HepG2 (cell line): ENCODE results near the gene NOL12. TPM values are rescaled to one million over a fixed set of nuclear protein-coding genes. Genes with fewer than 3 reads are reported as not detected.

ENCODE experiments used
- DPF2 ChIP-seq: sonication (generic); formaldehyde crosslinking; IDR thresholded peaks from 2 replicates; pipeline ENCODE4 v1.4.0; 2020; ENCODE audit warnings: mild to moderate bottlenecking, low read depth, missing genetic modification reagents, borderline replicate concordance
- NR3C1 ChIP-seq: sonication (generic); formaldehyde crosslinking; IDR thresholded peaks from 2 replicates; pipeline ENCODE4 v1.4.0; 2020; ENCODE audit warnings: missing genetic modification reagents
- PPARG ChIP-seq: conservative IDR thresholded peaks from 2 replicates; pipeline ENCODE4 v1.6.1; 2016; ENCODE audit warnings: missing biosample characterization, missing genetic modification reagents
- SIX1 ChIP-seq: sonication (generic); formaldehyde crosslinking; IDR thresholded peaks from 2 replicates; pipeline ENCODE4 v1.4.0; 2020; ENCODE audit warnings: missing genetic modification reagents, borderline replicate concordance
- TCF7 ChIP-seq: sonication (generic); IDR thresholded peaks from 2 replicates; pipeline ENCODE4 v1.6.1; 2016; ENCODE audit warnings: antibody characterized with exemption, low read depth
- TOE1 ChIP-seq: sonication (generic); formaldehyde crosslinking; IDR thresholded peaks from 2 replicates; pipeline ENCODE4 v1.4.0; 2020; ENCODE audit warnings: mild to moderate bottlenecking, missing genetic modification reagents
- UBTF ChIP-seq: sonication (generic); formaldehyde crosslinking; IDR thresholded peaks from 2 replicates; pipeline ENCODE4 v1.4.0; 2020; ENCODE audit warnings: mild to moderate bottlenecking, missing genetic modification reagents
- ZBTB7B ChIP-seq: sonication (generic); formaldehyde crosslinking; IDR thresholded peaks from 2 replicates; pipeline ENCODE4 v1.4.0; 2020; ENCODE audit warnings: missing genetic modification reagents
- ZNF124 ChIP-seq: sonication (generic); formaldehyde crosslinking; IDR thresholded peaks from 2 replicates; pipeline ENCODE4 v1.4.0; 2020; ENCODE audit warnings: missing genetic modification reagents
- ZNF383 ChIP-seq: sonication (generic); formaldehyde crosslinking; IDR thresholded peaks from 2 replicates; pipeline ENCODE4 v1.4.0; 2020; ENCODE audit warnings: missing genetic modification reagents, mild to moderate bottlenecking, borderline replicate concordance
- ZNF441 ChIP-seq: sonication (generic); formaldehyde crosslinking; IDR thresholded peaks from 2 replicates; pipeline ENCODE4 v1.7.0; 2021; ENCODE audit warnings: missing genetic modification reagents, borderline replicate concordance
- ZNF501 ChIP-seq: sonication (generic); formaldehyde crosslinking; IDR thresholded peaks from 2 replicates; pipeline ENCODE4 v1.5.1; 2020; ENCODE audit warnings: mild to moderate bottlenecking, moderate library complexity, missing genetic modification reagents
- ZUFSP ChIP-seq: sonication (generic); formaldehyde crosslinking; IDR thresholded peaks from 2 replicates; pipeline ENCODE4 v1.9.0; 2021; ENCODE audit warnings: missing genetic modification reagents, mild to moderate bottlenecking, borderline replicate concordance
- polyA plus RNA-seq, 8 experiments: library from polyadenylated mRNA; depleted of rRNA in 3 of 8; stranded (reverse) in 7 of 8; unstranded in 1 of 8; fragments of >200 nt; fragmentation: Illumina TruSeq in 4 of 8; extraction: Trizol in 4 of 8; gene quantifications; 2 replicates each; pipeline versions ENCODE4 v1.2.1 to v1.2.3, GENCODE V29; 2011 to 2016; ENCODE audit warnings: low read depth in 4 of 8, missing spikeins in 1 of 8, mixed read lengths in 1 of 8; ENCODE audit not compliant: insufficient read depth in 1 of 8
- total RNA-seq, 5 experiments: library from RNA; depleted of rRNA; stranded (reverse); fragments of >200 nt; fragmentation: Illumina TruSeq; extraction: Trizol; gene quantifications; 2 replicates each; pipeline ENCODE4 v1.2.3, GENCODE V29; 2016; ENCODE audit warnings: low read depth in 1 of 5
- TF ChIP-seq, protein P1 (sequence below): sonication (generic); formaldehyde crosslinking; IDR thresholded peaks from 2 replicates; pipeline ENCODE4 v1.5.1; 2020; ENCODE audit warnings: mild to moderate bottlenecking, missing genetic modification reagents, moderate library complexity
- TF ChIP-seq, protein P2 (sequence below): IDR thresholded peaks from 2 replicates; pipeline ENCODE4 v1.6.1; 2016; ENCODE audit warnings: low read depth, control low read depth
- TF ChIP-seq, protein P3 (sequence below): sonication (generic); formaldehyde crosslinking; IDR thresholded peaks from 2 replicates; pipeline ENCODE4 v1.5.0; 2020; ENCODE audit warnings: mild to moderate bottlenecking, missing genetic modification reagents, moderate library complexity
- TF ChIP-seq, protein P4 (sequence below): IDR thresholded peaks from 2 replicates; pipeline ENCODE4 v1.6.1; 2016; ENCODE audit warnings: low read depth, borderline replicate concordance

Gene NOL12
- total and polyA plus RNA-seq, 2 of the 13 experiments (the other 11 are each of a cell fraction or from before 2014, with no cell fraction given), result 14.3 to 31.4 TPM

DNA sequence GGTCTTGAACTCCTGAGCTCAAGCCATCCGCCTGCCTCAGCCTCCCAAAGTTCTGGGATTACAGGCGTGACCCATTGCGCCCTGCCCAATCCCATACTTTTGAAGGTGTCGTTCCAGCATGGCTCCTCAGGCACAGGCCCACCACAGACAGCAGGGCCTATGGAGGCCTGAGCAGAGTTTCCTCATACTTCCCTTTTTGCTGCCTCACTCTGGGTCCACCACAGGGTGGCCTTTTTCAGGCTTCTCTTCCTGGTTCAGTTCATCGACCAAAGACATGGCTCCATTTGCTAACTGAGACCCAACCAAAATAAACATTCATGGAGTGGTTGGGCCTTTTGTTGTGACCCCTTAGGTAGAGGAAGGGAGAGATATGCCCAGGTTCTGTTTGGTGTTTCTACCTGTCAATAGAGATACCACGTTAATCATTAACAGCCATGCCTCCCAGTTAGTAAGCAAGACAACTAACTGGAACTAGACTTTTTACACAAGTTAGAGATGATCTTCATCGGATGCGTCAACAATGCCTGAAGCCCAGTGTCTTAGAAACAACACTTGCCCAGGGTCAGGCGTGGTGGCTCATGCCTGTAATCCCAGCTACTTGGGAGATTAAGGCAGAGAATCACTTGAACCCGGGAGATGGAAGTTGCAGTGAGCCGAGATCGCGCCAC lies 45.8 kb downstream of the NOL12 start (continued):
- TF ChIP-seq, protein P1, sequence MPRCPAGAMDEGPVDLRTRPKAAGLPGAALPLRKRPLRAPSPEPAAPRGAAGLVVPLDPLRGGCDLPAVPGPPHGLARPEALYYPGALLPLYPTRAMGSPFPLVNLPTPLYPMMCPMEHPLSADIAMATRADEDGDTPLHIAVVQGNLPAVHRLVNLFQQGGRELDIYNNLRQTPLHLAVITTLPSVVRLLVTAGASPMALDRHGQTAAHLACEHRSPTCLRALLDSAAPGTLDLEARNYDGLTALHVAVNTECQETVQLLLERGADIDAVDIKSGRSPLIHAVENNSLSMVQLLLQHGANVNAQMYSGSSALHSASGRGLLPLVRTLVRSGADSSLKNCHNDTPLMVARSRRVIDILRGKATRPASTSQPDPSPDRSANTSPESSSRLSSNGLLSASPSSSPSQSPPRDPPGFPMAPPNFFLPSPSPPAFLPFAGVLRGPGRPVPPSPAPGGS, result no peak
- peak; percentile 57 for TF ChIP-seq UBTF (CRISPR knock-in tag)
- TF ChIP-seq ZNF441 (CRISPR knock-in tag), result peak; percentile 65
- TF ChIP-seq, protein P2, sequence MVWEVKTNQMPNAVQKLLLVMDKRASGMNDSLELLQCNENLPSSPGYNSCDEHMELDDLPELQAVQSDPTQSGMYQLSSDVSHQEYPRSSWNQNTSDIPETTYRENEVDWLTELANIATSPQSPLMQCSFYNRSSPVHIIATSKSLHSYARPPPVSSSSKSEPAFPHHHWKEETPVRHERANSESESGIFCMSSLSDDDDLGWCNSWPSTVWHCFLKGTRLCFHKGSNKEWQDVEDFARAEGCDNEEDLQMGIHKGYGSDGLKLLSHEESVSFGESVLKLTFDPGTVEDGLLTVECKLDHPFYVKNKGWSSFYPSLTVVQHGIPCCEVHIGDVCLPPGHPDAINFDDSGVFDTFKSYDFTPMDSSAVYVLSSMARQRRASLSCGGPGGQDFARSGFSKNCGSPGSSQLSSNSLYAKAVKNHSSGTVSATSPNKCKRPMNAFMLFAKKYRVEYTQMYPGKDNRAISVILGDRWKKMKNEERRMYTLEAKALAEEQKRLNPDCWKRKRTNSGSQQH (CRISPR knock-in tag), result no peak
- TF ChIP-seq TCF7, result 0 out of 2 replicates have a peak, but pooled peaks have one; percentile 5
- no peak; the same call in 1 of the 2 replicates for TF ChIP-seq ZNF124
- TF ChIP-seq DPF2, result peak; percentile 56; the same call in 1 of the 2 replicates
- TF ChIP-seq TOE1 (CRISPR knock-in tag), result no peak
- TF ChIP-seq, protein P3, sequence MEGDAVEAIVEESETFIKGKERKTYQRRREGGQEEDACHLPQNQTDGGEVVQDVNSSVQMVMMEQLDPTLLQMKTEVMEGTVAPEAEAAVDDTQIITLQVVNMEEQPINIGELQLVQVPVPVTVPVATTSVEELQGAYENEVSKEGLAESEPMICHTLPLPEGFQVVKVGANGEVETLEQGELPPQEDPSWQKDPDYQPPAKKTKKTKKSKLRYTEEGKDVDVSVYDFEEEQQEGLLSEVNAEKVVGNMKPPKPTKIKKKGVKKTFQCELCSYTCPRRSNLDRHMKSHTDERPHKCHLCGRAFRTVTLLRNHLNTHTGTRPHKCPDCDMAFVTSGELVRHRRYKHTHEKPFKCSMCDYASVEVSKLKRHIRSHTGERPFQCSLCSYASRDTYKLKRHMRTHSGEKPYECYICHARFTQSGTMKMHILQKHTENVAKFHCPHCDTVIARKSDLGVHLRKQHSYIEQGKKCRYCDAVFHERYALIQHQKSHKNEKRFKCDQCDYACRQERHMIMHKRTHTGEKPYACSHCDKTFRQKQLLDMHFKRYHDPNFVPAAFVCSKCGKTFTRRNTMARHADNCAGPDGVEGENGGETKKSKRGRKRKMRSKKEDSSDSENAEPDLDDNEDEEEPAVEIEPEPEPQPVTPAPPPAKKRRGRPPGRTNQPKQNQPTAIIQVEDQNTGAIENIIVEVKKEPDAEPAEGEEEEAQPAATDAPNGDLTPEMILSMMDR (CRISPR knock-in tag), result peak; percentile 72
- TF ChIP-seq SIX1 (CRISPR knock-in tag), result no peak
- peak; percentile 23; the same call in 1 of the 2 replicates for TF ChIP-seq ZBTB7B
- TF ChIP-seq, protein P4, sequence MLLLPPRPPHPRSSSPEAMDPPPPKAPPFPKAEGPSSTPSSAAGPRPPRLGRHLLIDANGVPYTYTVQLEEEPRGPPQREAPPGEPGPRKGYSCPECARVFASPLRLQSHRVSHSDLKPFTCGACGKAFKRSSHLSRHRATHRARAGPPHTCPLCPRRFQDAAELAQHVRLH, result peak; percentile 49
- TF ChIP-seq ZNF501 (CRISPR knock-in tag), result peak; percentile 74; the same call in 1 of the 2 replicates
- no peak for TF ChIP-seq ZUFSP
- TF ChIP-seq NR3C1, result no peak
- peak; percentile 66; the same call in 1 of the 2 replicates for TF ChIP-seq PPARG (CRISPR knock-in tag)
- TF ChIP-seq ZNF383 (CRISPR knock-in tag), result no peak
